Heart right ventricle (tissue), 16 donors: ENCODE results near the gene TBC1D14. TPM values are rescaled to one million over a fixed set of nuclear protein-coding genes. Genes with fewer than 3 reads are reported as not detected.

Experiments used
- ATAC-seq, 8 donors: fragments of 200-7000 bp; cut with Tn5 transposase; one replicate each; pipeline ENCODE4 v1.9.1; 2020; ENCODE audit warnings: mild to moderate bottlenecking in 8 of 8, moderate library complexity in 8 of 8, moderate number of reproducible peaks in 1 of 8
- DNase-seq, 2 donors: peaks; one replicate each; pipeline ENCODE4 v3.0.0-alpha.2; 2020
- H3K27ac ChIP-seq, 10 donors: fragments of 200-600 bp; sonication (generic) in 2 of 10; one replicate each; pipeline versions ENCODE4 v1.5.0 to v1.8.0; 2020 to 2022; ENCODE audit warnings: mild to moderate bottlenecking in 3 of 10
- H3K27me3 ChIP-seq, 7 donors: fragments of 200-600 bp; one replicate each; pipeline ENCODE4 v1.8.0; 2021 to 2022; ENCODE audit warnings: mild to moderate bottlenecking in 2 of 7
- H3K36me3 ChIP-seq, 9 donors: fragments of 200-600 bp; sonication (generic) in 1 of 9; one replicate each; pipeline versions ENCODE4 v1.5.0 to v1.8.0; 2020 to 2022; ENCODE audit warnings: mild to moderate bottlenecking in 2 of 9
- H3K4me1 ChIP-seq, 9 donors: fragments of 200-600 bp; sonication (generic) in 1 of 9; one replicate each; pipeline versions ENCODE4 v1.5.0 to v1.8.0; 2020 to 2022; ENCODE audit warnings: mild to moderate bottlenecking in 4 of 9
- H3K4me3 ChIP-seq, 10 donors: fragments of 200-600 bp; sonication (generic) in 2 of 10; one replicate each; pipeline versions ENCODE4 v1.5.0 to v1.8.0; 2020 to 2022; ENCODE audit warnings: mild to moderate bottlenecking in 7 of 10, moderate library complexity in 2 of 10
- H3K9me3 ChIP-seq, 11 donors: fragments of 200-600 bp in 10 of 11; sonication (generic) in 2 of 11; one replicate each; pipeline versions ENCODE4 v1.5.0 to v1.8.0; 2013 to 2022; ENCODE audit warnings: mild to moderate bottlenecking in 2 of 11, control low read depth in 1 of 11, moderate library complexity in 1 of 11
- CTCF ChIP-seq, 9 donors: fragments of 200-600 bp; sonication (generic) in 2 of 9; IDR thresholded peaks; one replicate each; pipeline versions ENCODE4 v1.5.0 to v1.8.0; 2021 to 2022; ENCODE audit warnings: antibody characterized with exemption in 9 of 9, mild to moderate bottlenecking in 5 of 9, moderate library complexity in 1 of 9
- WGBS, 2 donors: extraction: QIAGEN DNeasy Blood & Tissue Kit; methylation state at CpG; one replicate each; pipeline ENCODE4 v1.1.7; 2013; ENCODE audit warnings: inconsistent platforms in 1 of 2; 5-methylcytosine and 5-hydroxymethylcytosine counted together
- intact Hi-C, 10 donors: fragments of 100-400 bp; cut with DNase I; formaldehyde crosslinking; loops; one replicate each; pipeline versions ENCODE4 v1.11.1 to v1.14.2; 2022
- polyA plus RNA-seq, 2 donors: library from polyadenylated mRNA; stranded (reverse); fragments of 200-250 nt; gene quantifications; one replicate each; pipeline ENCODE4 v1.2.3, GENCODE V29; 2013
- total RNA-seq, 10 donors: library from RNA; stranded (reverse); fragmentation: NEBNext Ultra II Directional in 3 of 10; extraction: Animal tissue kit (Norgen Biotek cat#: 25700) in 3 of 10; gene quantifications; one replicate each; pipeline versions ENCODE4 v1.2.1 to v1.2.4, GENCODE V29; 2021 to 2023
- donor health status: Arrhythmogenic right ventricular cardiomyopathy.
- donor health status: ischemic (EF 13 %, LVEDD 7.1; RV severe dilation, severe dysfunction).
- donor health status: healthy with polysubstance abuse.
- donor health status: DM: no; HTN: yes; CAD: no.
- donor health status: DM: no; HTN: no; CAD: no.
- donor health status: ischemic (EF 25% LVEDD 6.9; RV normal size, moderate dysfunction).
- donor health status: ischemic (EF 25% LVEDD 5.7; RV mildly dilated, moderate dysfunction).
- donor health status: healthy.
- donor health status: DM: yes; HTN: yes; CAD: no.
- donor health status: Ischemic cardiomyopathy.
- donor health status: ischemic (EF 35%, LVEDD 5.7; RV mildly dilated, moderate dysfunction).
- donor health status: nonischemic (EF 11% LVEDD 7.7; RV severe dilation, severe dysfunction).
- donor health status: DM: yes; HTN: yes; CAD: no.
- donor health status: PGD.
- donor health status: ischemic (EF 29% LVEDD 5.4; RV normal size, mild dysfunction).
- donor health status: nonischemic (EF 23%, LVEDD 6.1; RV moderate dilation, normal function).

Gene TBC1D14
- total and polyA plus RNA-seq, 12 donors = 10.5 to 43.7 (median 32.6) TPM

GRCh38 chr4:6988016-6988715 is 78.5 kb downstream of the TBC1D14 start:
- peaks cover 16 to 86% (median 64%) of the 10 kb centered on the region in 9 donors for H3K4me1 ChIP-seq

GRCh38 chr4:6989331-6989923 is 79.8 kb downstream of the TBC1D14 start:
- no peaks in the 10 kb centered on the region for H3K9me3 ChIP-seq
- TF ChIP-seq CTCF (IDR thresholded peaks at IDR 0.05) = no peak
- peaks cover 16 to 78% (median 64%) of the 10 kb centered on the region in 9 donors for H3K4me1 ChIP-seq
- intact Hi-C loops = loop anchor here in 9 of 10 donors (5.0 to 10.0 kb wide), 9 partner anchors 53 to 275 kb away; partner anchors contain the start of genes BLOC1S4 (in 7 of the 9), TBC1D14 (in 6 of the 9), GRPEL1 (in 3 of the 9) and TADA2B (in 3 of the 9)
- no peak overlapping the region for H3K4me3 ChIP-seq
- H3K27me3 ChIP-seq = no peaks in the 10 kb centered on the region
- no peak for ATAC-seq
- H3K27ac ChIP-seq = peak overlapping the region in 1 of 10 donors; percentile 26
- DNase-seq = no peak
- WGBS, 2 donors = 88 to 90% methylated on average over 10 of the region's 10 CpGs
- peaks cover 0 to 19% (median 4%) of the 10 kb centered on the region in 9 donors for H3K36me3 ChIP-seq

More at GRCh38 chr4:6988016-6988715, 78.5 kb downstream of the TBC1D14 start:
- H3K27me3 ChIP-seq = no peaks in the 10 kb centered on the region
- H3K36me3 ChIP-seq = peaks cover 0 to 7% (median 0%) of the 10 kb centered on the region in 9 donors
- ATAC-seq = no peak
- peak overlapping the region; percentile 64 to 98 (median 88) for H3K4me3 ChIP-seq
- intact Hi-C loops = loop anchor here in 9 of 10 donors (5.0 to 10.0 kb wide), 9 partner anchors 54 to 273 kb away; partner anchors contain the start of genes BLOC1S4 (in 7 of the 9), TBC1D14 (in 6 of the 9), GRPEL1 (in 3 of the 9) and TADA2B (in 3 of the 9)
- peak overlapping the region in 9 of 10 donors; percentile 84 to 98 (median 96) for H3K27ac ChIP-seq
- WGBS, 2 donors = 41 to 46% methylated on average over 13 of the region's 13 CpGs
- TF ChIP-seq CTCF (IDR thresholded peaks at IDR 0.05) = no peak
- no peaks in the 10 kb centered on the region for H3K9me3 ChIP-seq
- no peak for DNase-seq

- no peaks in the 10 kb centered on the region for H3K27me3 ChIP-seq
- no peak for TF ChIP-seq CTCF (IDR thresholded peaks at IDR 0.05)
- peaks cover 0 to 32% (median 9%) of the 10 kb centered on the region in 9 donors for H3K36me3 ChIP-seq
- intact Hi-C loops = no loop called here
- DNase-seq = no peak
- H3K9me3 ChIP-seq = no peaks in the 10 kb centered on the region
- no peak for ATAC-seq
- H3K27ac ChIP-seq = peak overlapping the region in 1 of 10 donors; percentile 64
- peaks cover 16 to 66% (median 53%) of the 10 kb centered on the region in 9 donors for H3K4me1 ChIP-seq
- no peak overlapping the region for H3K4me3 ChIP-seq
- 51 to 70% methylated on average over 6 of the region's 6 CpGs for WGBS, 2 donors
Observed at GRCh38 chr4:6990661-6991060, 81.0 kb downstream of the TBC1D14 start.

GRCh38 chr4:6991249-6991648 is 81.6 kb downstream of the TBC1D14 start:
- Histone ChIP-seq H3K27me3 (no peaks in the 10 kb centered on the region), H3K9me3 (no peaks in the 10 kb centered on the region), H3K4me1 (peaks cover 13 to 60% (median 47%) of the 10 kb centered on the region in 9 donors), H3K27ac (peak overlapping the region in 5 of 10 donors; percentile 18 to 64 (median 46)), H3K36me3 (peaks cover 0 to 38% (median 15%) of the 10 kb centered on the region in 9 donors), H3K4me3 (peak overlapping the region in 3 of 10 donors; percentile 1 to 20 (median 4))
- DNase-seq (no peak), ATAC-seq (no peak)
- WGBS, 2 donors = 85 to 89% methylated on average over 11 of the region's 11 CpGs
- intact Hi-C loops = no loop called here
- no peak for TF ChIP-seq CTCF (IDR thresholded peaks at IDR 0.05)
